Activated CD8-positive, alpha-beta memory T cell treated with anti-CD3 and anti-CD28 coated beads, Interleukin-2, amount 50 U/mL, for 24 hours (primary cell): Measurements from ENCODE around the gene MMRN1.

Source experiments
- DNase-seq: peaks from one replicate; pipeline ENCODE4 v3.0.0-alpha.2; 2020; ENCODE audit errors: extremely low read depth

MMRN1 gene

DNA sequence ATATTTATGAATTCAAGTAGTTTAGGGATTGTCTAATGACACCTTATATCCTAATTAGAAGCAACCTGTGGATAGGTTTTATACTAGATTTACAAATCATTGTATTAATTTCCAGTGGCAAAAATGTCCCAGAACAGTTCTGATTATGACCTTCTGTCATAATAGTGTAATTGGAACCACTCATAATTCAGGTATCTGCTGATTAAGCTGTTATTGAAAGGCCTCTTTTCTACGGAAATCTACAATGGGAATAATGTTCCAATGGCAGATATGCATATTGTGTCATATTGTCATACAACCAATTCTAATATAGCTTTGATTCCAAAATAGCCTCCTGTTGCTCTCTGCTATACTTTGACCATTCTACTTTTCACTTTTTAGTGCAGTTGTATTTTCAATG lies 19.0 kb downstream of the MMRN1 start:
- no peak for DNase-seq

DNA sequence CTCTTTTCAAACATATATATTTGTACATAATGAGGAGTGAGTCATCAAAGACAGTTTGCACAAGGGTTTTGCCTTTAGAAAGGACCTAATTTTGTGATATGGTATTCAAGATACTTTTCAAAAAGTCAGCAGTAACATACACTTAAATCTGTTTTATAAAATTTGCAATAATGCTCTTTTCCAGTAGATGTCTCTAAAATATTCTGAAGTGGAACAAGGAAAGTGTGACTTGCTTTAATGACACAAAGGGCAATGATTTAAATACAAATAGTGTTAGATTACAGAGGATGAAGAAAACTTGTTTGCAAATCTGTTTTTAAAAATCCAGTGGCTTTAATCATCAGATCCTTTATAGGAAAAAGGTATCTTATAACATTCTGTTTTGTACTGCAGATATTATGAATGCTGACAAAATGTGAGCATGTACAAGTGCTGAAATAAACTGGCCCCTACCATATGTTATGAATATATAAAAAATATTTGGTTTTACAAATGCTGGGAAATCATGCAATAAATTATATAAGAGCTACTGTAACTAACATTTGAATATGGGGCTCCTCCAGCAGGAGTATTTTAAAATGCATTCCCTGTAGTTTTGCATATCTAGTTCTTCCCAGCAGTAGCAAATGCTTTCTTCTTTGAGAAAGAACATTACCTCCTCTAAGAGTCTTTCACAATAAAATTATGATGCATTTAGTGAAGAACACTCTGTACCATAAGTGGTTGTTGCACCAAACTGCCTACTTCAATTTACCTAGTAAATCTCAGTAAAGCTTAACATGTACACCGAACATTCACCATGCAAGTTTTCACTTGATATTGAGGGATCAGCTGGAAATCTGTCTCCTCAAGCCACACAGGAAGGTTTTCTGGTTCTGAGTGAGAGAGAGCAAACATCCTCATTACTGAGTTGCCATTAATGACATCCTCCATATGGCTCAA lies 20.2 kb downstream of the MMRN1 start:
- no peak for DNase-seq

DNA sequence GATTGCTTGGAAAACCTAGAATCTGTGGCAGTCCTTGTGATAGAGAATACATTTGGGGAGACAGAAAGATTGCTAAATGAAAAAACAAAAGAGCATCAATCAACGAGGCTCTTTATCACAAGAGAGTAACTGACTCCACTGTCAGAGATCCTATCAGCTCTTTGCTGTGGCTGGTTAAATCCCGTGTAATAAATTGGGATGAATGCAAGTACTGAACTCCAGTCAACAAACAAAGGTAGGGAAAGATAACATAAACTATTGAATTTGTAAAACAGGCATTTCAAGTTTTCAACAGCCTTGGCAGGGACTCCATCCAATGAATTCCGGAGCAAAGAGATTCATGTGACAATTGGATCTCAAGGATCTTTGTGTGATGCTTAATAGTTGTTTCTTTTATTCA lies 21.3 kb downstream of the MMRN1 start:
- DNase-seq, result no peak

- no peak for DNase-seq
These were observed 28.3 kb downstream of the MMRN1 start for GRCh38 chr4:89922848-89923416.

- no peak for DNase-seq
These were observed 34.2 kb downstream of the MMRN1 start for GRCh38 chr4:89928838-89929237.

DNA sequence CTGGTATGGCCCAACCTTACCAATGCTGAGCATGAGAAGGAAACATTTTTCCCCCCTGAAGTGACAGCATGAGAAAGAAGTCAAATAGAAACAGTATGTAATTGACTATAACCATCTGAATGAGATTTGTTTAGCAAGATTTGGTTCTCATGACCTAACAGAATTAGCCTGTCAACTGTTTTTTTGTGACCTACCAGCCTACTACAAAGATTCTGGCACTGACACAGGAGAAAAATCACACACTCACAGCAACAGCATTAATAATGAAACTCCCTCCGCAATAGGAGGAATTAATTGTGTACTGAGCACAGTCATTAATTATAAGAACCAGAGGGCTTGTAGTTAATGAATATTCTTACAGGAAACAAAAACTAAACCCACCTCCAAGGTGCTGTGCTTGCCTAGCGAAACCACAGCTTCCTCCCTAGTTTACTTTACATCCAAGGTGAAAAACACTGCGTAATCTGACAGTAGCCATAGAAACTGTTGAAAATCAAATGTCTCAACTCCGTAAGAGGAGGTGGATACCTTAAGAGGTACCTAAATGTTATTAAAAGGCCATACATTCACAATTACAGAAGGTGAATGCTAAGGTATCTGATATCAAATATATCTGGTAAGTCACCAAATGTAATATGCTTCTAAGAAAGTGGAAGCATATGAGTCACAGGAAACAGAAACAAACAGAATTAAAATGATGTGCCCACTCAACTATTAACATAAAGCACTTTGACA lies 34.9 kb downstream of the MMRN1 start:
- DNase-seq, result no peak

DNA sequence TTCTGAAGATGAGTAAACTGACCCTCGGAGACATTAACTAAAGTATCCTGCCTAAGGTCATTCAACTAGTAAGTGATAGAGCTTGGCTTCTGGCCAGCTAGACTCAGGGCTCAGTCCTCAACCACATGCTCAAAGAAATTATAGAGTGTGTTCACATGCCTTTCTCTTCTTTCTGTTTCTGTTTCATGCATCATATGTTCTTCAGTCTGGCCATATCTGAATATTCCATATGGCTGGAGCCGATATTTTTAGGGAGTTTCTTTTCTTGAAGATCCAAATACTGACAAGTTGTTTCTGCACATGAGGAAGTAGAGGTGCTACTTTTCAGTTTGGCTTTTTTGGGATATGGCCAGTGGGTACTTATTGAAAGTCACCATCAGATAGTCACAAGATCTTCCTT lies 44.9 kb downstream of the MMRN1 start:
- no peak for DNase-seq

DNA sequence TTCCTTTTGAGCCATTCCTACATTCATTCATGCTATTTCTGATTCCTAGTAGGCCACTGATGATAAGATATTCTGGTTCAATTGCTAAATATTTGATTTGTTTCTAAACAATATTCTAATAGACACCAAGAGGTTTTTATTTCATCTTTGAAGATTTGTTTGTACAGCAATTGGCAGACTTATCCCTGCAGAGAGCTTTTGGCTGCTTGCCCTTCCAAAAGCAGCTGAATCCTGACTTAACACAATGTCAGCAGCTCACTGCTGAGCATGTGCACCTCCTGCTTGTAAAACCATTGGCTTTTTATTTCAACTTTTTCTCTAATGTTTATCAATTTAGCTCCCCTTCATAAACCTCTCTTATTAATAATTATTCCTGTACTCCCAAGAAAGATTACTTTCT lies 45.3 kb downstream of the MMRN1 start:
- DNase-seq, result no peak

GRCh38 chr4:89942811-89943210 lies 48.2 kb downstream of the MMRN1 start:
- DNase-seq, result no peak

- DNase-seq, result no peak
These were observed 55.2 kb downstream of the MMRN1 start for GRCh38 chr4:89949782-89950387.

- no peak for DNase-seq
These were observed 57.8 kb downstream of the MMRN1 start for GRCh38 chr4:89952458-89952857.

DNA sequence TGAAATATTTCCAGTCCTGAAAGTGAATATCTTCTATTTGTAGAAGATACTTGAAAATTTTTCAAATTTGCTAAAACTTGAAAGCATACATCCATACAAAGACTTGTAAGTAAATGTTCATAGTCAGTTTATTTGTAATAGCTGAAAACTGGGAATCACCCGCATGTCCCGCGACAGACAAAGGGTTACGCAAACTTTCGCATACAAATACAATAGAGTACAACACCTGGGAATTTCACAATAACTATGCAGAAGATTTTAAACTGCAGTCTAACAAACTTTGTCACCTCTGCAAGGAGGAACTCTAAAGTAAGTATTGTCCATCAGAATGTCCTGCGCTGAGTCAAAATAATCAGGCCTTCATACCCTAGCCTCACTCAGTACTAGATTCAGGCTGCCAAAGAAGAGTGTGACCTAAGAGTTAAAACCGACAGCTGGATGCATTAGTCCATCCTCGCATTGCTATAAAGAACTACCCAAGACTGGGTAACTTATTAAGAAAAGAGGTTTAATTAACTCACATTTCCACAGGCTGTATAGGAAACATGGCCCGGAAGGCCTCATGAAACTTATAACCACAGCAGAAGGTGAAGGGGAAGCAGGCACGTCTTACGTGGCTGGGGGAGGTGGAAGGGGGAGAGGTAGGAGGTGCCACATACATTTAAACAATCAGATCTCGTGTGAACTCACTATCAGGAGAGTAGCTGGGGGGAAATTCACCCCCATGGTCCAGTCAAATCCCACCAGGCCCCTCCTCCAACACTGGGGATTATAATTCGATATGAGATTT lies 60.4 kb downstream of the MMRN1 start:
- DNase-seq, result no peak

DNA sequence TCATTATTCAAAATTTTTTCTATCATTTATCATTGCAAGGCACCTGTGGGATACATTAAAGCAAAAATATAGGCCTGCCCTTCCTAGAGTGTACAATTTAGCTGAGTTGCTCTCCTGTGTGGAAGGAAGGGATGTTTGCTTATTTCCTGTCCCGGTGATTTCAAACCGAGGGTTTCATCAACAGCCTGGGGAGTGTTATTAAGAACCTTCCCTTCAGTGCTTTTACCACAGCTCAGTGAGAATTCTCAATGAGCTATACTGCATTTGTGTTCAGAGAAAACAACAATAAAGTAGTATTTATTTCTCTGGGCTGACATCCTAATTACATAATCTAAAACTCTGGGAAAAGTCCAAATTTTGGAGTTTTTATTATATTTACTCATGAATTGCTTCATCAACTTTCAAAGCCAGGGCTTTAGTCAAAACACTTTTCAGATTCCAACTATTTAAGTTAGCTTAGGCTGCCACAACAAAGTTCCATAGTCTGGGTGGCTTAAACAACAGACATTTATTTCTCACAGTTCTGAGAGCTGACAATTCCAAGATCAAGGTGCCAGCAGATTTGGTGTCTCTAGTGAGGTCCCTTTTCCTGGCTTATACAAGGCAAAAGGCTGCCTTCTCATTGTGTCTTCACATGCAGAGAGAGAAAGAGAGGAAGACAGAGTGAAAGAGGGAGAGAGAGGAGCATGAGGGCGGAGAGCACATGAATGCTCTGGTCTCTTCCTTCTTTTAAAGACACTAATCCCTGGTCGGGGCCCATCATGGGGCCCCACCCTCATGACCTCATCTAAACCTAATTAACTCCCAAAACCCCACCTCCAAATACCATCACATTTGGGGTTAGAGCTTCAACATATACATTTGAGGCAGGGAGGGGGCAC lies 62.6 kb downstream of the MMRN1 start:
- DNase-seq, result no peak

DNA sequence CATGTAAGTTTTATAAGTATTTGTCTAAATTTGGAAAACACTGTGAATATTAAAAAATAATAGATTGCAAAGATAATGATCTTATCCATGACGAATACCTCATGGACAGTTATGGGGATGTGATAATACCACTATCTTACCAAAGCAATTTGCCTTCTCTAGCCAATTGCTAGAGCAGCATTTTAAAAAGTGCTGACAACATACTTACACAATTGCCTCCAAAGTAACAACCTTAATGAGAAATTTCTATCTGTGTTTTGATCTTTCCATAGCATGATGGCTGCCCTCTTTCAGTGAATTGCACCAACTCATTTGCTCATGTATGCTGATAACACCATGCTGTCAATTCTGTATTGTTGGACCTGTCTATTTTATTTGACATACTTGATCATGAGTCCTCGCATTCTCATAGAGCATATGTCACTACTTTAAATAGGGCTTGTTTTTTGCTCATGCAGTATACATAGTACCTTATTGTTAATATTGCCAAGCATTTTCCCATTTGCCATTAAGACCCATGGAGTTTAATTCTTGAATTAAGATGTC lies 87.2 kb downstream of the MMRN1 start:
- DNase-seq, result no peak

- no peak for DNase-seq
These were observed 93.6 kb downstream of the MMRN1 start for GRCh38 chr4:89988268-89988667.

DNA sequence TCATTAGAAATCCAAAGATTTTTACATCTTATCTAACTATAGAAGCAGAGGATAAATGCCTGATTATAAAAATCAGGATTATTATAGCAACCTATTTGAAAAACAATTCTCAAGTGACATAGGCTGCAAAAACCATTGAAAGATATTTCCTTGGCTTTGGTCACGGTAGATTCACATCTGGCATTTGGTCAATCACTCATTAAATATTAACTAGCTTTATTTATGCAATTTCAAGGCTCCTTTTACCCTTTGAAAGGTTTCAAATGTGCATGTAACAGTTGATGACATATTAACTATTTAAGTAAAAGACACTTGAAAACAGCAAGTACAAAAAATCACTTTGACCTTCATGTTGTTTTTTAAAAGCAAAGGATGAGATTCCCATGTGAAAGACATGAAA lies 98.1 kb downstream of the MMRN1 start:
- no peak for DNase-seq

DNA sequence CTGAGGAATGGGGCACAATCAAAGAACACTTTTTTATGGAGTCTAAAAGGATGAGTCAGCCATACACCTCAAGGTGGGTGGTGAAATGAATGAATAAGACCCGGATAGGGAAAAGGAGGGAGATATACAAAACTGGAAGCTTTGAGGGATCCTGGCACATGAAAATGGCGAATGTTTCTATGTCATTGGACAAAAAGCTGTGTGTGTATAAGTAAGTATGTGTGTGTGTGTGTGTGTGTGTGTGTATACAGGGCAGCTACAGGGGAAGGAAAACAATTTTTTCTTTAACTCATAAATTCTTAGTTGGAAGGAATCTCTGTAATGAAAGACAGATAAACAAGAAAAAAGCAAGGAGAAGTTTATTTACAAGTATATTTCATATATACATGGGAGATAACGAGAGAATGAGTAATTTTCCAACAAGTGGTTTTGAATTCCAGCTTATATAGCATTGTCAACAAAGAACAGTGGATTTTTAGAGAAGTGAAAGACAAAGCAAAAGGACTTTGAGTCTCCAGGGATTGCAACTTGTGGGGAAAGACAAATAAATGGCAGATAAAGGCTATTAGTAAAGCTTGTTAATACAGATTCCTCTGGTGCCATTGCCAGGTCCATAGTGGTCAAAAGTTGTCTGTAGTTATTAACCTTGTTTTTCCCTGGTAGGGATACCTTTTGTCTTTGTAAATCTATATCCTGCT lies 99.7 kb downstream of the MMRN1 start:
- DNase-seq, result no peak

DNA sequence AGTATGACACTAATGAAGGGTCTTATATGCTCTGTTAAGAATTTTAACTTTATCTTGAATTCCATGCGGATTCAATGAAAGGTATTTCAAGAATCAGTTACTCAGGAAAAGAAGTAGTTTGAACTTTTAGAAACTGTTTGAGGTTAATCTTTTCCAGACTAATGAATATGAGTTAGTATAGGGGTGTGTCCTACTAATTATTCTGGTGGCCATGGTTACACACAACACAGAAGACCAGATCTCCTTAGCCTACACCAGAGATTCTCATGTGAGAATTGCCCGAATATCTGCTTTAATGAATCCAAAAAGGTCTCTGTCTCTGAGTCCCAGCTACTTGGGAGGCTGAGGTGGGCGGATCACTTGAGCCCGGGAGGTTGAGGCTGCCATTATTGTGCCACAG lies 100.4 kb downstream of the MMRN1 start:
- no peak for DNase-seq

DNA sequence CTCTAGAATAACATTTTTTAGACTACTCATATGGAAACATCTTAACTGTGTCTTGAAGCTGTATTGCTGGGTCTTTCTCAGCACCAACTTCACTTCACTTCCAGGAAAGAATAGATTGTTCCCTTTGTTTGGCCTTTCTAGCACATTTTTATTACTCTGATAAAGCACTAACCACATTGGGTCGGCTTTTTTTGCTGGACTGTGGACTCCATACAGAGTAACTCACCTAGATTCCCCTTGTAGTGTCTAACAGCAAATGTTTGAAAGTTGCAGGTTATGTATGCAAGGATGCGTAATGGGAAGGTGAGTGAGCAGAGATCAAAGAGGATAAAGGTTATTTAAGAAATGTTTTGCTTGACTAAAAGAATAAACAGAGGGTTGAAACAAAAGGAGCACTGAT lies 101.2 kb downstream of the MMRN1 start:
- DNase-seq, result no peak
